Skeletal muscle tissue (tissue), 4 donors: Measurements from ENCODE around the gene JAKMIP2. TPM values are rescaled to one million over a fixed set of nuclear protein-coding genes. Genes with fewer than 3 reads are reported as not detected.
"Not testable (repeated sequence)": the region's sequence is repeated elsewhere in the genome, so short reads cannot be mapped to it uniquely, and the experiment has no call there.

Experiments used
- H3K27ac ChIP-seq: one replicate; pipeline ENCODE4 v1.7.0; 2013; ENCODE audit warnings: mild to moderate bottlenecking, low read depth, low read length, inconsistent platforms
- H3K27me3 ChIP-seq, 3 donors: one replicate each; pipeline ENCODE4 v1.7.0; 2013; ENCODE audit warnings: low read length in 3 of 3; ENCODE audit not compliant: control insufficient read depth in 3 of 3, insufficient read depth in 3 of 3
- H3K36me3 ChIP-seq, 3 donors: one replicate each; pipeline ENCODE4 v1.7.0; 2013; ENCODE audit warnings: low read length in 3 of 3; ENCODE audit not compliant: control insufficient read depth in 3 of 3, insufficient read depth in 3 of 3
- H3K4me1 ChIP-seq, 3 donors: one replicate each; pipeline ENCODE4 v1.7.0; 2013; ENCODE audit warnings: low read length in 3 of 3, mild to moderate bottlenecking in 3 of 3; ENCODE audit not compliant: control insufficient read depth in 3 of 3, insufficient read depth in 3 of 3
- H3K4me3 ChIP-seq, 3 donors: one replicate each; pipeline ENCODE4 v1.7.0; 2013; ENCODE audit warnings: low read length in 3 of 3
- H3K9ac ChIP-seq, 3 donors: one replicate each; pipeline ENCODE4 v1.7.0; 2013; ENCODE audit warnings: low read length in 3 of 3, mild to moderate bottlenecking in 3 of 3, moderate library complexity in 2 of 3, low read depth in 1 of 3
- H3K9me3 ChIP-seq, 3 donors: one replicate each; pipeline ENCODE4 v1.7.0; 2013; ENCODE audit warnings: low read length in 3 of 3; ENCODE audit not compliant: control insufficient read depth in 3 of 3
- total RNA-seq: library from RNA; depleted of rRNA; stranded (reverse); fragments of >200 nt; gene quantifications from one replicate; pipeline ENCODE4 v1.2.3, GENCODE V29; 2014
- donor health status: Osteomylitis.

JAKMIP2 gene
- total RNA-seq, 1 donor from 2014 or later = 0.52 TPM

DNA sequence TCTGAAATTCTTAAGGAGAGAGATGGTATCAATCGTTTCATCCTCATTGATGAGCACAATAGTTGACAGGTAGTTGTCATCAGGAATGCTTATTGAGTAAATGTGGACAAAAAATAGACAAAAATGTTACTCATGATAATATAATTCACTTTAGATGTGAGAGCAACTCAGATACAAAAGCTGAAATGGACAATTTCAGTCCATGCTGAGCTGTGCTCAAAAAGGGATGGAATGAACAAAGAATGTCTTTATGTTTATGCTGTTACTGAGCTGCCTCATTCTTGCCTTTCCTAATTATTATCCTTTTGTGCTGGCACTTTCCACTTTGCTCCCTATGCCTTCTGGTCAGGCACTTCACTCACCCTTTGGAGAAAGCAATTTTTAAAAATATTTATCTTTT lies 49.5 kb downstream of the JAKMIP2 start:
- no peak overlapping the region for H3K4me3 ChIP-seq

DNA sequence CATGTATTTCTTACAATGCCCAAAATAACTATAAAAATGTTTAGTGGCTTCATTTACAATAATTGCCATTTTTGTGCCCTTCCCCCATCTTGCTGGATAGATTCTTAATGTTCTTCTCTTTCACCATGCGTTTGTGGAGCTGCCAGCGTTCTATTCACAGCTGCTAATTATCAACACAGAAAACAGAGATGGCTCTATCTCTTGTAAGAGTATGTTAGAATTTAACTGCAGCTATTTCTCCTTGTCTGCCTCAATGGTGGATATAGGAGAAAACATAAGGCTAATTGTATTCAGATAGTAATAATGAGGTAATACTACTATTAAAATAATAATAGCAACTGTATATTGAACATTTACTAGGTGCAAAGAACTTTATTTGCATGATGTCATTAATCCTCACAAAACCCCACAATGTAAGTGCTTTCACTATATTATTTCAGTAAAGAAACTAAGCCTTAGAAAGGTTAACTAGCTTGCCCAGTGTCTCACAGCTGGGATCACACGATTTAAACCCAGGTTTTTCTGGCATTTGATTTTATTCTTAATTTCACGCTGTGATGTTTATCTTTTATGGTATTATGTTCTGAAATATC lies 50.1 kb downstream of the JAKMIP2 start:
- H3K36me3 ChIP-seq = no peaks in the 10 kb centered on the region
- H3K9ac ChIP-seq = no peak overlapping the region
- no peak overlapping the region for H3K4me3 ChIP-seq
- no peak overlapping the region for H3K27ac ChIP-seq
- H3K9me3 ChIP-seq = no peaks in the 10 kb centered on the region
- no peaks in the 10 kb centered on the region for H3K4me1 ChIP-seq
- H3K27me3 ChIP-seq = no peaks in the 10 kb centered on the region

More for the DNA sequence above, 49.5 kb downstream of the JAKMIP2 start:
- no peaks in the 10 kb centered on the region for H3K4me1 ChIP-seq
- no peaks in the 10 kb centered on the region for H3K27me3 ChIP-seq
- H3K9ac ChIP-seq = no peak overlapping the region
- H3K9me3 ChIP-seq = no peaks in the 10 kb centered on the region
- H3K36me3 ChIP-seq = no peaks in the 10 kb centered on the region
- H3K27ac ChIP-seq = no peak overlapping the region

DNA sequence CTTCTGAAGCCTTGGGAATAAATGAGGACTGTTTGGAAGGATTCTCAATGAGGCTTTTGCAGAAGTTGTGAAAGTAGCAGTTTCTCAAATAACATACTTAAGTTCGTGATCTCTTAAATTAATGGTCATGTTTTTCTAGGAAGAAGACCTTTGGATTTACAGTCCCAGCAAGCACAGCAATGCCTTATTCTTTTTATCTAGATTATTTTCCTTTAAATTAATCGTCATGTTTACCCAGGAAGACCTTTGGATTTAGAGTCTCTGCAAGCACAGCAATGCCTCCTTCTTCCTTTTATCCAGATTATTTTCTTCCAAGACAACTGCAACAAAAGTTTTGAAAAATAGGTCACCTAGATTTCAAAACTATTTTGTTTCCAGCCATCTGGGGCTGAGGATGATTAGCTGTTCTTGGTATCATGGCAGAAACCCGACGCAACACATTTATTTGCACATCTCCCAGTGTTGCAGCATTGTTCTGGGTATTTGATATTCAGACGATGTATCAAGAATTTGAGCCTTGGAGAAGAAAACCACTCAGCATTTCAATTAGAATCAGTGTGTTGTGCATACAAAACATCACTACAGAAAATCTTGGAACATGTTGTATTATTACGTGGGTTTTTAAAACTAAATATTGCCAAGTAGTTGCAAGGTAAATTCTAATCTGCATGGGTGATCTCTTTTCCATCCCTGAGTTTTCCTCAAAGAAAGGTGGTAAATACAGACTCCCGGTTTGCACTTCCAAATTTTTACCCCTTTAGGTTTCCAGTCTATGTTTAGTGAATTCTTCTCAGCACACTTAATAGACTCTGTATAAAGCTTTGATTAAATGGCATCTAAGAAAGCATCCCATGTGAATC lies 50.9 kb downstream of the JAKMIP2 start:
- Histone ChIP-seq H3K9ac (no peak overlapping the region), H3K4me3 (no peak overlapping the region), H3K27ac (no peak overlapping the region)

DNA sequence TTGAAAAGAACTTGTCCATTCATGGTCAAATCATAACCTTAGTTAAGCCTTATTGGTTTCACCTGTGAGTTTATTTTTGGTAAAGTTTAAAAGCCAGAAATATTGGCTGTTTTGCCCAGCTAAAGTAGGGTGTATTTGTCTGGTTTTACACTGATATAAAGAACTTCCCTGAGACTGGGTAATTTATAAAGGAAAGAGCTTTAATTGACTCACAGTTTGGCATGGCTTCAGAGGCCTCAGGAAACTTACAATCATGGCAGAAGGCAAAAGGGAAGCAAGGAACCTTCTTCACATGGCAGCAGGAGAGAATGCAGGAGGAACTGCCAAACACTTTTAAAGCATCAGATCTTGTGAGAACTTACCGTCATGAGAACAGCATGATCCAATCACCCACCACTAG lies 55.3 kb downstream of the JAKMIP2 start:
- Histone ChIP-seq H3K36me3 (no peaks in the 10 kb centered on the region), H3K4me1 (no peaks in the 10 kb centered on the region), H3K9ac (no peak overlapping the region), H3K27ac (no peak overlapping the region), H3K4me3 (no peak overlapping the region), H3K9me3 (no peaks in the 10 kb centered on the region), H3K27me3 (no peaks in the 10 kb centered on the region)

More for the DNA sequence above, 50.9 kb downstream of the JAKMIP2 start:
- H3K9me3 ChIP-seq = no peaks in the 10 kb centered on the region
- H3K4me1 ChIP-seq = no peaks in the 10 kb centered on the region
- no peaks in the 10 kb centered on the region for H3K27me3 ChIP-seq
- H3K36me3 ChIP-seq = no peaks in the 10 kb centered on the region

DNA sequence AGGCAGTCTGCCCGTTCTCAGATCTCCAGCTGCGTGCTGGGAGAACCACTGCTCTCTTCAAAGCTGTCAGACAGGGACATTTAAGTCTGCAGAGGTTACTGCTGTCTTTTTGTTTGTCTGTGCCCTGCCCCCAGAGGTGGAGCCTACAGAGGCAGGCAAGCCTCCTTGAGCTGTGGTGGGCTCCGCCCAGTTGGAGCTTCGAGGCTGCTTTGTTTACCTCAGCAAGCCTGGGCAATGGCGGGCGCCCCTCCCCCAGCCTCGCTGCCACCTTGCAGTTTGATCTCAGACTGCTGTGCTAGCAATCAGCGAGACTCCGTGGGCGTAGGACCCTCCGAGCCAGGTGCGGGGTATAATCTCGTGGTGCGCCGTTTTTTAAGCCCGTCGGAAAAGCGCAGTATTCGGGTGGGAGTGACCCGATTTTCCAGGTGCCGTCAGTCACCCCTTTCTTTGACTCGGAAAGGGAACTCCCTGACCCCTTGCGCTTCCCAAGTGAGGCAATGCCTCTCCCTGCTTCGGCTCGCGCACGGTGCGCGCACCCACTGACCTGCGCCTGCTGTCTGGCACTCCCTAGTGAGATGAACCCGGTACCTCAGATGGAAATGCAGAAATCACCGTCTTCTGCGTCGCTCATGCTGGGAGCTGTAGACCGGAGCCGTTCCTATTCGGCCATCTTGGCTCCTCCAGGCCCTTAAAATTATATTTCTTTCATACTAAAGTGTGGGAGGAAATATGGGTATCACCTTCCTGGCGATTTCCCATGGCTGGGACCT lies 61.2 kb downstream of the JAKMIP2 start:
- H3K9me3 ChIP-seq, H3K9ac ChIP-seq, H3K4me1 ChIP-seq: not testable (repeated sequence)

DNA sequence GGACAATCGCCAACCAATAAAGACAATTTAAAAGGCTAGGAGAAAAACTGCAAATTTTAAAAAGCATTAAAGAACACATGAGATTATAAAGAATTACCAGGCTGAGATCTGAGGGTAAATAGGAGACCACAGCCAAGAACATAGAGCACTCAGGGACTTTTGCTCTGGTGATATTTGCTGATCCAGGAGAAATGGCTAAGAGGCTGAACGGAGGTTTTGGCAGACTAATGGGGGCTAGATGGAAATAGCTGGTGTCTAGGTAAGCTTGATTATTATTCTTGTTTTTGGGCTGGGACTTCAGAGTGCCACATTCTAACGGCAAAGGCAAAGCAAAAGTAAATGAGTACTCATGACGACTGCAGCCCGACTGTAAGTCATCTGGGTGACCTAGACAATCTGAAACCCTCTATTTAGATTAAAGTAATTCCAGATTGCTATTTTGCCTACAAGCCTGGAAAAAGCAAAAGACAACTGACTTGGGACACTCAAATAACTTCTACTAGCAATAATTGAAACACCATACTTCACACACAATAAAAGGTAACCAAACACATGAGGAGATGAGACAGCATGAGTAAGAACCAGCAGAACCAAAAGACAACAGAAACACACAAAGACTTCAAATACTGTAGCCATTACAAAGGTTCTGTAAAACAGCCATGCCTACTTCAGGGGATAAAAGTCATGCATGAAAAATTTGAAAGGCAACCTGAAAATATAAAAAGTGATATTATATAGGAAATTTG lies 68.8 kb downstream of the JAKMIP2 start:
- Histone ChIP-seq H3K9ac (no peak overlapping the region), H3K36me3 (no peaks in the 10 kb centered on the region), H3K9me3 (no peaks in the 10 kb centered on the region), H3K4me1 (no peaks in the 10 kb centered on the region), H3K4me3 (no peak overlapping the region), H3K27ac (no peak overlapping the region), H3K27me3 (no peaks in the 10 kb centered on the region)

More for the DNA sequence above, 61.2 kb downstream of the JAKMIP2 start:
- H3K27me3 ChIP-seq, H3K36me3 ChIP-seq, H3K27ac ChIP-seq, H3K4me3 ChIP-seq: not testable (repeated sequence)

DNA sequence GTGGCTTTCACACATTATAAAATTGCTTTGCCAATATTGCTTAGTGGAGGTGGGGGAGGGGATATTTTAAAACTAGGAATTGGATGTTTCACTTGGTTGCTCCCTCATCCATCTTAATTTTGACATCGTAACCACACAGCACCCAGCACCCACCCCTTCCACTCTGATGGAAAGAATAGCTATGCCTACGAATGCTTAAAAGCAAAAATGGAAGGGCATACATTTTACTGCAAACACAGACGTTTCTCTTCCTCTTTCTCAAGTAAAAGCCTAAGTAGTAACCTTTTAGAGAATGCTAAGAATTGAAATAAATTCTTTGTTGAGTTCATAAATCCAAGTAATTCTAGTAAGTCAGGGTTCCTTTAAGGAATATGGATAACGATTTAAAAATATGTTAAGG lies 69.9 kb downstream of the JAKMIP2 start:
- H3K27me3 ChIP-seq = no peaks in the 10 kb centered on the region
- no peak overlapping the region for H3K27ac ChIP-seq

DNA sequence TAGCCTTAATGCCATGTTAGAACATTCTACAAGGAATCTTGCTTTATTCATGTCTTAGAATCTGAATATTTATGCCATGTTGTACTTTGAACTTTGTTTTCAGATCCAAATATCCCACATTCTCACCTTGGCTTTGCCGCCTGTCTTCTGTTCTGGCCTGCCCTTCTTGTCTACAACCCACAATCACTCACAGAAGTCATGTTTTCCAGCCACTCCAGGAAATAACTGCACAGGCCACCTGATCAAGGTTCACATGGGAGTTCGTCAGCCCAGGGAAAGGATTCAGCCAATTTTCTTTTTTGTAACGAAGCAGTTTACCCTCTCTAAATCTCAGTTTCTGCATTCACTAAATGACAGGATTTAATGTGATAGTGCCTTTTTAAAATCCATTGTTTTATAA lies 70.5 kb downstream of the JAKMIP2 start:
- H3K9ac ChIP-seq = no peak overlapping the region
- no peak overlapping the region for H3K4me3 ChIP-seq
- H3K36me3 ChIP-seq = no peaks in the 10 kb centered on the region
- H3K4me1 ChIP-seq = no peaks in the 10 kb centered on the region
- H3K27me3 ChIP-seq = no peaks in the 10 kb centered on the region
- no peaks in the 10 kb centered on the region for H3K9me3 ChIP-seq
- H3K27ac ChIP-seq = no peak overlapping the region

More for the DNA sequence above, 69.9 kb downstream of the JAKMIP2 start:
- Histone ChIP-seq H3K9me3 (no peaks in the 10 kb centered on the region), H3K36me3 (no peaks in the 10 kb centered on the region), H3K9ac (no peak overlapping the region), H3K4me1 (no peaks in the 10 kb centered on the region), H3K4me3 (no peak overlapping the region)

DNA sequence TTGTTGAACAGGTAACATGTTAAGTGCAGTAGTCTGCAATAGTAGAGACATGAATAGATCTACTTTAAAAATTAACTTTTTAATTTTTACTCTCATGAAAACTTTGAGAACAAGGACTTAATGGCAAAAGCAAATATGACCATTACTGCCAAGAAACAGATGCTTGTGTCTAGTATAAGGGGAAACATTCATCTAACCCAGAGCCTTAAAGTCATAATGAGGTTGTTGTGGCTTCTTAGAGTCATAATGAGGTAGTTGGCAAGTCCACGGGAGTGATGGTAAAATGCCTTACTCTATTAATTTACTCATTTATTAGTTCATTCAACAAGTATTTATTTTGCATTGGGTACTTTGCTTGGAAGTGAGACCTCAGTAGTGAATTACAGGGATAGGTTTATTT lies 71.5 kb downstream of the JAKMIP2 start:
- Histone ChIP-seq H3K36me3 (no peaks in the 10 kb centered on the region), H3K27ac (no peak overlapping the region), H3K4me1 (no peaks in the 10 kb centered on the region), H3K9me3 (no peaks in the 10 kb centered on the region), H3K27me3 (no peaks in the 10 kb centered on the region), H3K4me3 (no peak overlapping the region), H3K9ac (no peak overlapping the region)
